GM19452 (cell line): Measurements from ENCODE around the gene CCDC150.

ENCODE experiments used
- ATAC-seq: cut with Tn5 transposase; IDR thresholded peaks from one replicate; pipeline ENCODE4 v1.9.1; 2021; ENCODE audit not compliant: unreplicated experiment

Gene CCDC150

DNA sequence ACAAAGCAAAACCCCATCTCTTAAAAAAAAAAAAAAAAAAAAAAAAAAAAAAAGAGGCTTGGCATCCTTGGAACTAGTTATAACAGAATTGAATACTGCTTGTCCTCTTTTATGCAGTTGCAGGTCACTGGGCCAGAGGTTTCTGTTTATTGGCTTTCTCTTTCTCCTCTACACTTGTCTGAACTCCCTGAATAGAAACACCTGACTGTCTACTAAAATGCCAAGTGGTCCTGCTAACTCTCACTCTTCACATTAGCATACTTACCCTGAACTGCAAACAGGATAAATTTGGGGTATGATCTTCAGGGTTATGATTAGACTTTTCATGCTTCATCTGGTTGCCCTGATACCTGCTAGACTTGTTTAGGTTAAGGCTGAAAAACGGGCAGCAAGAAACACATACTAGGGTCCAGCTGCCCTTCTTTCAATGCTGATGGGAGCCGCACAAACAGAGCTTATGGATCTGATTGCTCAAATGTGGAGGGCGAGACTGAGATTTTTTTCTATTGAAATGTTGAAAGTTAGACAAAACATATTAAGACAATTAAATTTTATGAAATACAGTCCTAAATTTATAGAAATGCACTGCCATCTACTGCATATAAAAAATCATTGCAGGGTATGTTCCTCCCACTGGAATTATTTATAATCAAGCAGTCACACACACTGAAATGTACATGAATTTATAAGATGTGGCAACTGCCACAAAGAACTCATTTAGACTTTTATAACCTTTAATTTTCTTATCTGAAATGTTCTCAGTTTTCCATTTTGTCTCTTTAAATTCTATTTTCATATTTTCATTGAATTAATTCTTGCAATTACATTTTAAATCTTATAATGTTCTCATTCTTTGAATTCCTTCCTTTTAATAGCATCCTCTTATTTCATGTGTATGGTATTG, 119.2 kb downstream of the CCDC150 start:
- ATAC-seq: no peak

DNA sequence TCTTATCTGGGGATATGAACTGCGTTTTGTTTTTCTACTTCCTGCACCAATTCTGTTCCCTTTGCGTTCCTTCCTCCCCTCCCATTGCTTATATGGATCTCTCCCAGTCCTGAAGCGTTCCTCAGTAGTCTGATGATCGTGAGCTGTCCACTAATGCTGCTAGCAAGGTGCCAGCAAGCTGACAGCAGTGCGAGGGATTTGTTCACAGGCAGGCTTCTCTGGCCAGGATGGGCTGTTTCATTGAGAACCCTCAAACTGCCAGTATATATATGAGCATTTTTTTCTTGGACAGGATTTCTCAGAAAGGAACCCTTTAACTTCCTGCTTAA, 119.8 kb downstream of the CCDC150 start:
- ATAC-seq: no peak

DNA sequence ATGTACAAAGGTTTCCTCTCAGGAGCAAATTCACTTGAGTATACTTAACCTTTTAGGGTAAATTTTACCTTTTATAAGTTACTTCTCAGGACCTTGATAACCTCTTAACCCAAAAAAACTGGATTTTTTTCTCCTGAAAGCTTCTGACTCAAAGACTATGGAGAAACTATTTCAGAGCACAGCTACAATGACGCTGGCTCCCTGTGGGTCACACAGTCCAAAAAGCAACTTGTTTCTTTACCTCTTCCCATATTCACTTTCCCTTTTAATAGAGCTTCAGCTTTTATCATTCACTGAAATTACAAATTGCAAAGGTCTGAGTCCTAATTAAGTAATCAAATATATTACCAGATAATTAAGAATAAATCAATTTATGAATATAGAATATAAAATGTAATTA, 127.6 kb downstream of the CCDC150 start:
- ATAC-seq: no peak
